K562 (cell line): ENCODE measurements around the gene AHCY. TPM values are rescaled to one million over a fixed set of nuclear protein-coding genes. Genes with fewer than 3 reads are reported as not detected.

Experiments used
- BCL6 ChIP-seq: fragments of 250-450 bp; sonication (Bioruptor Pico); IDR thresholded peaks from 2 replicates; pipeline ENCODE4 v1.4.0; 2020
- GATAD2B ChIP-seq: fragments of 450-650 bp; IDR thresholded peaks from 2 replicates; pipeline ENCODE4 v1.6.1; 2017; ENCODE audit warnings: mild to moderate bottlenecking, borderline replicate concordance
- HCFC1 ChIP-seq: IDR thresholded peaks from 2 replicates; pipeline ENCODE4 v1.6.1; 2012; ENCODE audit warnings: low read depth, low read length, improper control_type of control experiment
- HDGF ChIP-seq: fragments of 450-650 bp; IDR thresholded peaks from 2 replicates; pipeline ENCODE4 v1.6.1; 2016
- HNRNPH1 ChIP-seq: fragments of 200-400 bp; formaldehyde crosslinking; optimal IDR thresholded peaks from 2 replicates; pipeline ENCODE3; 2017; ENCODE audit warnings: low read depth, mild to moderate bottlenecking, low read length, moderate library complexity
- HSF4 ChIP-seq: fragments of 250-450 bp; sonication (Bioruptor Pico); IDR thresholded peaks from 2 replicates; pipeline ENCODE4 v2.1.2; 2022; ENCODE audit warnings: mild to moderate bottlenecking, moderate library complexity, borderline replicate concordance
- MBD2 ChIP-seq: sonication (generic); IDR thresholded peaks from 2 replicates; pipeline ENCODE4 v1.6.1; 2016; ENCODE audit warnings: low read depth, borderline replicate concordance
- NFE2 ChIP-seq: IDR thresholded peaks from 2 replicates; pipeline ENCODE4 v1.6.1; 2014; ENCODE audit warnings: antibody characterized with exemption, low read depth
- NR1H2 ChIP-seq: sonication (generic); formaldehyde crosslinking; IDR thresholded peaks from 2 replicates; pipeline ENCODE4 v1.4.0; 2020; ENCODE audit warnings: mild to moderate bottlenecking, missing genetic modification reagents
- PHTF2 ChIP-seq: fragments of 250-450 bp; sonication (Bioruptor Pico); IDR thresholded peaks from 2 replicates; pipeline ENCODE4 v1.5.0; 2021; ENCODE audit warnings: mild to moderate bottlenecking
- RHOXF2B ChIP-seq: fragments of 250-450 bp; sonication (Bioruptor Pico); conservative IDR thresholded peaks from 2 replicates; pipeline ENCODE4 v1.5.1; 2021
- SUPT5H ChIP-seq: fragments of 450-650 bp; IDR thresholded peaks from 2 replicates; pipeline ENCODE4 v1.6.1; 2016
- WHSC1 ChIP-seq: IDR thresholded peaks from one replicate; pipeline ENCODE4 v1.6.1; 2012; ENCODE audit warnings: low read length, control low read depth, inconsistent platforms
- ZFX ChIP-seq: sonication (generic); formaldehyde crosslinking; IDR thresholded peaks from 2 replicates; pipeline ENCODE4 v1.8.0; 2022; ENCODE audit warnings: mild to moderate bottlenecking, missing genetic modification reagents, moderate library complexity
- ZNF24 ChIP-seq: fragments of 450-650 bp; IDR thresholded peaks from 2 replicates; pipeline ENCODE4 v1.6.1; 2016
- polyA plus RNA-seq, 8 experiments: library from polyadenylated mRNA; depleted of rRNA in 4 of 8; stranded (reverse) in 5 of 8; unstranded in 3 of 8; fragments of >200 nt; fragmentation: Nextera tagmentation in 2 of 8; fragmentation: Illumina TruSeq in 1 of 8; extraction: Ambion mirVana in 2 of 8; extraction: Trizol in 1 of 8; gene quantifications; 2 replicates each; pipeline versions ENCODE4 v1.2.1 to v1.2.3, GENCODE V29; 2011 to 2014; ENCODE audit warnings: inconsistent platforms in 1 of 8, missing spikeins in 1 of 8
- total RNA-seq, 7 experiments: library from RNA; depleted of rRNA in 6 of 7; stranded (reverse); fragments of >200 nt in 6 of 7; fragmentation: Illumina TruSeq in 2 of 7; extraction: Trizol in 2 of 7; gene quantifications; 2 replicates each; pipeline versions ENCODE4 v1.2.1 to v1.2.3, GENCODE V29; 2011 to 2021; ENCODE audit warnings: low replicate concordance in 1 of 7
- TF ChIP-seq, protein P1 (sequence below): fragments of 250-450 bp; sonication (Bioruptor Pico); IDR thresholded peaks from 2 replicates; pipeline ENCODE4 v1.8.0; 2021; ENCODE audit warnings: mild to moderate bottlenecking, moderate library complexity
- TF ChIP-seq, protein P2 (sequence below), 2 experiments: IDR thresholded peaks; 2 replicates each; pipeline ENCODE4 v1.6.1; 2012; ENCODE audit warnings: improper control_type of control experiment in 2 of 2, low read depth in 2 of 2, low read length in 2 of 2, borderline replicate concordance in 1 of 2
- TF ChIP-seq, protein P3 (sequence below): sonication (generic); formaldehyde crosslinking; IDR thresholded peaks from 2 replicates; pipeline ENCODE4 v1.8.0; 2023; ENCODE audit warnings: missing genetic modification reagents, mild to moderate bottlenecking, borderline replicate concordance
- TF ChIP-seq, protein P4 (sequence below): fragments of 250-450 bp; sonication (Bioruptor Pico); IDR thresholded peaks from 2 replicates; pipeline ENCODE4 v1.4.0; 2020; ENCODE audit warnings: mild to moderate bottlenecking, moderate library complexity

Gene AHCY
- total and polyA plus RNA-seq, 9 of the 15 experiments (the other 6 are each of a cell fraction or from before 2014, with no cell fraction given): 82.5 to 269 (median 190) TPM

DNA sequence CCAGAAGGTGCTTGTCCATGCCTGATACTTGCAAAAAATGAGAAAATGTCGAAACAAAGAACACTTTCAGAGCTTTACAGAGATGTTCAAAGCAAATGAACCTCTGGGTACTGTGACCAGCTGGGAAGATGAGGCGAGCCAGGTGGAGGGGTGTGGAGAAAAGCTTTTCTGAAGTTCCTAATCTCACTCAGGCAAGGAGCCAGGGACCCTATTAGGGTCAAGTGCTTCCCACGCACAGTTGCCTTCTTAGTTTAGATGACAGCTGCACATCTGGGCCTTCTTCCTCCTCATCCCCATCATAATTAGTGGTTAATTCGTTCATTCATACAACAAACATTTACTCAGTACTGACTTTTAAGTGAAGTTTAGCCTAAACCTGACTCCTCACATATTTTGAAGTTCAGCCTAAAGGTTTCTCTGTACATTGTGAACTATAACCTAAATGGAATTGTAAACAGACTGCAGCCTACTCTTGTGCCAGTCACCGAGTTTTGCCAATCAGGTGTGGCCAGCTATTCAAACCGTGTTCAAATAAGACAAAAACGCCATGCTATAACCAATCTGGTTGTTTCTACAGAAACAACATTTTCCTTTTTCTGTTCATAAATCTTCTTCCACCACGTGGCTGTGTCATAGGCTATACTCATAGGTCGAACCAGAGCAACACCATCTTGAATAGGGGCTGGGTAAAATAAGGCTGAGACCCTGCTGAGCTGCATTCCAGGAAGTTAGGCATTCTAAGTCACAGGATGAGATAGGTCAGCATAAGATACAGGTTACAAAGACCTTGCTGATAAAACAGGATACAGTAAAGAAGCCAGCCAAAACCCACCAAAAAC lies 19.3 kb upstream of the AHCY start (continued):
- TF ChIP-seq, protein P1, sequence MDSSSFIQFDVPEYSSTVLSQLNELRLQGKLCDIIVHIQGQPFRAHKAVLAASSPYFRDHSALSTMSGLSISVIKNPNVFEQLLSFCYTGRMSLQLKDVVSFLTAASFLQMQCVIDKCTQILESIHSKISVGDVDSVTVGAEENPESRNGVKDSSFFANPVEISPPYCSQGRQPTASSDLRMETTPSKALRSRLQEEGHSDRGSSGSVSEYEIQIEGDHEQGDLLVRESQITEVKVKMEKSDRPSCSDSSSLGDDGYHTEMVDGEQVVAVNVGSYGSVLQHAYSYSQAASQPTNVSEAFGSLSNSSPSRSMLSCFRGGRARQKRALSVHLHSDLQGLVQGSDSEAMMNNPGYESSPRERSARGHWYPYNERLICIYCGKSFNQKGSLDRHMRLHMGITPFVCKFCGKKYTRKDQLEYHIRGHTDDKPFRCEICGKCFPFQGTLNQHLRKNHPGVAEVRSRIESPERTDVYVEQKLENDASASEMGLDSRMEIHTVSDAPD: peak; percentile 53; the same call in 1 of the 2 replicates
- TF ChIP-seq, protein P2, sequence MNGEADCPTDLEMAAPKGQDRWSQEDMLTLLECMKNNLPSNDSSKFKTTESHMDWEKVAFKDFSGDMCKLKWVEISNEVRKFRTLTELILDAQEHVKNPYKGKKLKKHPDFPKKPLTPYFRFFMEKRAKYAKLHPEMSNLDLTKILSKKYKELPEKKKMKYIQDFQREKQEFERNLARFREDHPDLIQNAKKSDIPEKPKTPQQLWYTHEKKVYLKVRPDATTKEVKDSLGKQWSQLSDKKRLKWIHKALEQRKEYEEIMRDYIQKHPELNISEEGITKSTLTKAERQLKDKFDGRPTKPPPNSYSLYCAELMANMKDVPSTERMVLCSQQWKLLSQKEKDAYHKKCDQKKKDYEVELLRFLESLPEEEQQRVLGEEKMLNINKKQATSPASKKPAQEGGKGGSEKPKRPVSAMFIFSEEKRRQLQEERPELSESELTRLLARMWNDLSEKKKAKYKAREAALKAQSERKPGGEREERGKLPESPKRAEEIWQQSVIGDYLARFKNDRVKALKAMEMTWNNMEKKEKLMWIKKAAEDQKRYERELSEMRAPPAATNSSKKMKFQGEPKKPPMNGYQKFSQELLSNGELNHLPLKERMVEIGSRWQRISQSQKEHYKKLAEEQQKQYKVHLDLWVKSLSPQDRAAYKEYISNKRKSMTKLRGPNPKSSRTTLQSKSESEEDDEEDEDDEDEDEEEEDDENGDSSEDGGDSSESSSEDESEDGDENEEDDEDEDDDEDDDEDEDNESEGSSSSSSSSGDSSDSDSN (IDR thresholded peaks at IDR 0.05; ENCODE audit: borderline replicate concordance in 1 of 2, low read depth in 2 of 2, low read length in 2 of 2): no peak
- TF ChIP-seq WHSC1: no peak
- no peak for TF ChIP-seq ZFX (CRISPR knock-in tag)
- no peak for TF ChIP-seq HDGF
- TF ChIP-seq, protein P3, sequence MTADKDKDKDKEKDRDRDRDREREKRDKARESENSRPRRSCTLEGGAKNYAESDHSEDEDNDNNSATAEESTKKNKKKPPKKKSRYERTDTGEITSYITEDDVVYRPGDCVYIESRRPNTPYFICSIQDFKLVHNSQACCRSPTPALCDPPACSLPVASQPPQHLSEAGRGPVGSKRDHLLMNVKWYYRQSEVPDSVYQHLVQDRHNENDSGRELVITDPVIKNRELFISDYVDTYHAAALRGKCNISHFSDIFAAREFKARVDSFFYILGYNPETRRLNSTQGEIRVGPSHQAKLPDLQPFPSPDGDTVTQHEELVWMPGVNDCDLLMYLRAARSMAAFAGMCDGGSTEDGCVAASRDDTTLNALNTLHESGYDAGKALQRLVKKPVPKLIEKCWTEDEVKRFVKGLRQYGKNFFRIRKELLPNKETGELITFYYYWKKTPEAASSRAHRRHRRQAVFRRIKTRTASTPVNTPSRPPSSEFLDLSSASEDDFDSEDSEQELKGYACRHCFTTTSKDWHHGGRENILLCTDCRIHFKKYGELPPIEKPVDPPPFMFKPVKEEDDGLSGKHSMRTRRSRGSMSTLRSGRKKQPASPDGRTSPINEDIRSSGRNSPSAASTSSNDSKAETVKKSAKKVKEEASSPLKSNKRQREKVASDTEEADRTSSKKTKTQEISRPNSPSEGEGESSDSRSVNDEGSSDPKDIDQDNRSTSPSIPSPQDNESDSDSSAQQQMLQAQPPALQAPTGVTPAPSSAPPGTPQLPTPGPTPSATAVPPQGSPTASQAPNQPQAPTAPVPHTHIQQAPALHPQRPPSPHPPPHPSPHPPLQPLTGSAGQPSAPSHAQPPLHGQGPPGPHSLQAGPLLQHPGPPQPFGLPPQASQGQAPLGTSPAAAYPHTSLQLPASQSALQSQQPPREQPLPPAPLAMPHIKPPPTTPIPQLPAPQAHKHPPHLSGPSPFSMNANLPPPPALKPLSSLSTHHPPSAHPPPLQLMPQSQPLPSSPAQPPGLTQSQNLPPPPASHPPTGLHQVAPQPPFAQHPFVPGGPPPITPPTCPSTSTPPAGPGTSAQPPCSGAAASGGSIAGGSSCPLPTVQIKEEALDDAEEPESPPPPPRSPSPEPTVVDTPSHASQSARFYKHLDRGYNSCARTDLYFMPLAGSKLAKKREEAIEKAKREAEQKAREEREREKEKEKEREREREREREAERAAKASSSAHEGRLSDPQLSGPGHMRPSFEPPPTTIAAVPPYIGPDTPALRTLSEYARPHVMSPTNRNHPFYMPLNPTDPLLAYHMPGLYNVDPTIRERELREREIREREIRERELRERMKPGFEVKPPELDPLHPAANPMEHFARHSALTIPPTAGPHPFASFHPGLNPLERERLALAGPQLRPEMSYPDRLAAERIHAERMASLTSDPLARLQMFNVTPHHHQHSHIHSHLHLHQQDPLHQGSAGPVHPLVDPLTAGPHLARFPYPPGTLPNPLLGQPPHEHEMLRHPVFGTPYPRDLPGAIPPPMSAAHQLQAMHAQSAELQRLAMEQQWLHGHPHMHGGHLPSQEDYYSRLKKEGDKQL (CRISPR knock-in tag): no peak
- TF ChIP-seq ZNF24: no peak
- TF ChIP-seq, protein P4, sequence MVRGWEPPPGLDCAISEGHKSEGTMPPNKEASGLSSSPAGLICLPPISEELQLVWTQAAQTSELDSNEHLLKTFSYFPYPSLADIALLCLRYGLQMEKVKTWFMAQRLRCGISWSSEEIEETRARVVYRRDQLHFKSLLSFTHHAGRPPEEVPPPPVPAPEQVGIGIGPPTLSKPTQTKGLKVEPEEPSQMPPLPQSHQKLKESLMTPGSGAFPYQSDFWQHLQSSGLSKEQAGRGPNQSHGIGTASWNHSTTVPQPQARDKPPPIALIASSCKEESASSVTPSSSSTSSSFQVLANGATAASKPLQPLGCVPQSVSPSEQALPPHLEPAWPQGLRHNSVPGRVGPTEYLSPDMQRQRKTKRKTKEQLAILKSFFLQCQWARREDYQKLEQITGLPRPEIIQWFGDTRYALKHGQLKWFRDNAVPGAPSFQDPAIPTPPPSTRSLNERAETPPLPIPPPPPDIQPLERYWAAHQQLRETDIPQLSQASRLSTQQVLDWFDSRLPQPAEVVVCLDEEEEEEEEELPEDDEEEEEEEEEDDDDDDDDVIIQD (CRISPR knock-in tag): 0 out of 2 replicates have a peak, but pooled peaks have one; percentile 54
- no peak for TF ChIP-seq GATAD2B
- TF ChIP-seq HSF4 (CRISPR knock-in tag): peak; percentile 49; the same call in 1 of the 2 replicates
- TF ChIP-seq NR1H2 (CRISPR knock-in tag): no peak
- no peak for TF ChIP-seq HCFC1
- no peak for TF ChIP-seq MBD2
- TF ChIP-seq RHOXF2B: no peak
- peak; percentile 77 for TF ChIP-seq BCL6 (CRISPR knock-in tag)
- no peak for TF ChIP-seq NFE2
- TF ChIP-seq PHTF2 (CRISPR knock-in tag): no peak
- no peak for TF ChIP-seq HNRNPH1
- TF ChIP-seq SUPT5H: no peak
